ENCODE measurements around the gene RPUSD3.

The RPUSD3 gene

DNA sequence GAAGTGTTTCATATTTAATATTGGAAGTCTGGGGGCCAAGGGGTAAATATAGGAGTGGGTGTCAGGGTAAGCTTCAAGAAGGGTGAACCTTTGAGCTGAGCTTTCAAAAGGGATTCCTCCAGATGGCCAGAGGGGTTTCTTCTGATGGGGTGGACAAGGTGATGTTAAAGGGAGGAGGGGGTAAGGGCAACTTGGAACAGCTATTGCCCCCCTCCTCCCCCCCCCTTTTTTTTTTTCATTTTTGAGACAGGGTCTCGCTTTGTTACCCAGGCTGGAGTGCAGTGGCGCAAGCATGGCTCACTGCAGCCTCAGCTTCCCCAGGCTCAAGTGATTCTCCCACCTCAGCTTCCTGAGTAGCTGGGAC lies 35.8 kb downstream of the RPUSD3 start:
- no peak for TF ChIP-seq CTCF (IDR thresholded peaks at IDR 0.05)
- no peak overlapping the region for H3K4me3 ChIP-seq (ENCODE audit: low read depth, low read length)
- no peak overlapping the region for H3K27ac ChIP-seq

DNA sequence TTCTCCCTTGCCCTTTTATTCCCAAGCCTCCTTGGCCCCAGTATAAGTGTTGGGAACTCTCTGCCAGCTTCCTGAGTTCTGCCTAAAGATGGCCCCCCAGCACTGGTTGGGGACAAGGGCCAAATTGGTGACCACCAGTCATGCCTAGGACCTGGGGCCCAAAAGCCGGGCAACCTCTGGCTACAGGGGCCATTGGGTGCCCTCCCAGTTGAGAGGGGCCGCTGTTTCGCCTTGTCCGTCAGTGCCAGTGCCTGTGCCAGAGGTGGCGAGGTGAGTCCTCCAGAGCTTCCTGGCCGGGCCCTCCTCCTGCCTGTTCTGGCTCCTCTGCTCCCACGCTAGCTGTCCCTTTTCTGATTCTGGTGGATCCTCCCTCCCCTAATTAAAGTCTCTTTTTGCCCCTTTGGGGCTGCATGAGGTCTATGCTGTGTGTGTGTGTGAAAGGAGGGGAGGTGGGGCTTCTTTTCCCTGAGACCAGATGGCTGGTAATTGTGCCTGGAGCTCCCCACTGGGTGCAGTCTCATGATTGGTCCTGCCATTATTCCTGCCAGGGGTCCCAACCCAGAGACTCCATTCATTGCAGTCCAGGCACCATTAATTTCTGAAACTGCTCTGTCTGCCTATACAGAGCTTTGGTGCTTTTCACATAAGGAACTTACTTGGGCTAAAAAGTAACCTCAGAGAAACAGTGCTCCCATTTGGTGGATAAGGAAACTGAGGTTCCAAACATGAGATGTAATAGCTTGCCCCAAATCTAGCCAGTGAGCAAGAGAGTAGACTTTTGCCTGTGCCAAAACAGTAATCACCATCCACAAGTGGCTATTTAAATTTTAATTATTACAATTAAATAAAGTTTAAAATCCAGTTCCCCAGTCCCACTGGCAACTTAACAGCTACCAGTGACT lies 36.9 kb downstream of the RPUSD3 start:
- Histone ChIP-seq H3K4me1 (peaks cover 6% of the 10 kb centered on the region), H3K9me3 (ENCODE audit: control insufficient read depth, low read length) (no peaks in the 10 kb centered on the region), H3K4me2 (ENCODE audit: low read length) (no peak overlapping the region), H3K4me3 (ENCODE audit: low read depth, low read length) (no peak overlapping the region), H2AFZ (no peak overlapping the region), H3K27ac (no peak overlapping the region), H3K9ac (no peak overlapping the region), H3K36me3 (ENCODE audit: control insufficient read depth, insufficient read depth, low read length) (no peaks in the 10 kb centered on the region), H3K79me2 (peaks cover 2% of the 10 kb centered on the region), H3K27me3 (ENCODE audit: control insufficient read depth, insufficient read depth, low read length) (no peaks in the 10 kb centered on the region)
- no peak for TF ChIP-seq CTCF (IDR thresholded peaks at IDR 0.05)

More for the DNA sequence above, 35.8 kb downstream of the RPUSD3 start:
- no peak overlapping the region for H3K4me2 ChIP-seq (ENCODE audit: low read length)
- no peak overlapping the region for H2AFZ ChIP-seq
- no peaks in the 10 kb centered on the region for H3K9me3 ChIP-seq (ENCODE audit: control insufficient read depth, low read length)
- no peak overlapping the region for H3K9ac ChIP-seq
- H3K4me1 ChIP-seq: peaks cover 6% of the 10 kb centered on the region
- H3K79me2 ChIP-seq: peaks cover 2% of the 10 kb centered on the region
- H3K36me3 ChIP-seq (ENCODE audit: control insufficient read depth, insufficient read depth, low read length): no peaks in the 10 kb centered on the region
- no peaks in the 10 kb centered on the region for H3K27me3 ChIP-seq (ENCODE audit: control insufficient read depth, insufficient read depth, low read length)

DNA sequence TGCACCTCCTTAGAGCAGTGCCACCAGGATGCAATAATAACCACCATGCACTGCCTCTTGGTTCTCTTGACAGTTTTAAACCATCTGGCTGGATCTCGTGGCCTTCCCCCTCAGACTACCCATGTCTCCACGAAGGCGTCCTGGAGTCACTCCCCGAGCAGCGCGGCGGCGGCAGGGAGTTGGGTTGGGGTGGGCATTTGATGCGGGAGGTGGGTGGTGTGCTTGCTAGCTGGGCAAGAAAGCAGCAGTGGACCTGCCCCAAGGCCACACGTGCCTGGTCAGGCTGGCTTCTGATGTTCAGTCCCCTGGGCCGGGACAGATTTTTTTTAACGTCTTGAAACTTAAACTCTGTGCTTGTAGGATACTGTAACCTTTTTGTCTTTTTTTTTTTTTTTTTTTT lies 37.7 kb downstream of the RPUSD3 start:
- Histone ChIP-seq H3K79me2 (peaks cover 2% of the 10 kb centered on the region), H2AFZ (no peak overlapping the region), H3K27me3 (ENCODE audit: control insufficient read depth, insufficient read depth, low read length) (no peaks in the 10 kb centered on the region), H3K9ac (no peak overlapping the region), H3K4me1 (peaks cover 6% of the 10 kb centered on the region), H3K4me2 (ENCODE audit: low read length) (no peak overlapping the region), H3K36me3 (ENCODE audit: control insufficient read depth, insufficient read depth, low read length) (no peaks in the 10 kb centered on the region), H3K9me3 (ENCODE audit: control insufficient read depth, low read length) (no peaks in the 10 kb centered on the region), H3K4me3 (ENCODE audit: low read depth, low read length) (no peak overlapping the region), H3K27ac (no peak overlapping the region)
- TF ChIP-seq CTCF (IDR thresholded peaks at IDR 0.05): no peak

DNA sequence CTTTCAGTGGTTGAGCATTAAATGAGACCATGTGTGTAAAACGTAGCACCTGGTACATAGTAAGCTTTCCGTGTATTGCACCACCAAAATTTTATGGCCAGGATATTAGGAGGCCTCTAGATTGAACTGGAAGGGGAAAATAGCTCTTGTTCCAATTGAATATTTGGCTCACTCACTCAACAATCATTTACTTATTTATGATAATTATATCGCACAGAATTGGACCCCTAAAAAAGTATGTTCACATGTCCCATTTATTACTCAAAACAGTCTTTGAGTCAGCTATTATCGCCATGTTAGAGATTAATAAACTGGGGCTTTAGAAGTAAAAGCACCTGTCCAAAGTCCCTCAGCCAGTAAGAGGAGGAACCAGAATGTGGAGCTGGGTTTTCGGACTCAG lies 38.8 kb downstream of the RPUSD3 start:
- no peaks in the 10 kb centered on the region for H3K27me3 ChIP-seq (ENCODE audit: control insufficient read depth, insufficient read depth, low read length)
- H3K27ac ChIP-seq: no peak overlapping the region
- no peaks in the 10 kb centered on the region for H3K36me3 ChIP-seq (ENCODE audit: control insufficient read depth, insufficient read depth, low read length)
- H3K4me3 ChIP-seq (ENCODE audit: low read depth, low read length): no peak overlapping the region
- TF ChIP-seq CTCF (IDR thresholded peaks at IDR 0.05): no peak
- peaks cover 2% of the 10 kb centered on the region for H3K79me2 ChIP-seq
- H3K4me1 ChIP-seq: peaks cover 2% of the 10 kb centered on the region
- H3K4me2 ChIP-seq (ENCODE audit: low read length): no peak overlapping the region
- H3K9ac ChIP-seq: no peak overlapping the region
- no peak overlapping the region for H2AFZ ChIP-seq
- H3K9me3 ChIP-seq (ENCODE audit: control insufficient read depth, low read length): no peaks in the 10 kb centered on the region

DNA sequence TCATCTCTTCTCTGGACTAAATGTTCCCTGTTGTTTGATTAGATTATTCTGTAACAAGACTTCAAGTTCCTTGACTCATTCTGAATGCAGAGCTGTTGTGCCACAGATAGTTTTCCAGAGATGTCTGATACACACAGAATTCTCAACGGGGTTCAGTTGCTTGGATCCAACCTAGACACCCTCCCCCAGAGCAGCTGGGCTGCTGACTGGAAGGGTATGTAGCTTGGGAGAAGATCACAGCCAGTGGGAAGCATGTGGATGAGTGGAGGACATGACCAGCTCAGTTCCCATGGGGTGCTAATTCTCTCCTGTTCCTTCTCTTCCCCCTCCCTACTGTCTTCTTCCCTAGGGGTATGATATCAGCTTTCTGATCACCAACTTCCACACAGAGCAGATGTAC lies 40.3 kb downstream of the RPUSD3 start:
- Histone ChIP-seq H3K27me3 (ENCODE audit: control insufficient read depth, insufficient read depth, low read length) (no peaks in the 10 kb centered on the region), H3K79me2 (peaks cover 5% of the 10 kb centered on the region), H3K4me3 (ENCODE audit: low read depth, low read length) (no peak overlapping the region), H3K27ac (no peak overlapping the region), H3K9me3 (ENCODE audit: control insufficient read depth, low read length) (no peaks in the 10 kb centered on the region), H3K4me1 (no peaks in the 10 kb centered on the region), H3K36me3 (ENCODE audit: control insufficient read depth, insufficient read depth, low read length) (no peaks in the 10 kb centered on the region), H3K4me2 (ENCODE audit: low read length) (no peak overlapping the region), H3K9ac (no peak overlapping the region), H2AFZ (no peak overlapping the region)
- no peak for TF ChIP-seq CTCF (IDR thresholded peaks at IDR 0.05)
